GM12874 (cell line): ENCODE measurements around the gene RMRP.

Experiments used
- CTCF ChIP-seq: IDR thresholded peaks from 2 replicates; pipeline ENCODE4 v1.5.1; 2011; ENCODE audit warnings: low read depth, mild to moderate bottlenecking, control low read depth, low read length, moderate library complexity; ENCODE audit not compliant: insufficient read depth

Gene RMRP

GRCh38 chr9:35657546-35658136 is at the start of gene RMRP:
TSS of gene RMRP (minus strand) at chr9:35658019.
- TF ChIP-seq CTCF = 0 out of 2 replicates have a peak, but pooled peaks have one; percentile 15

DNA sequence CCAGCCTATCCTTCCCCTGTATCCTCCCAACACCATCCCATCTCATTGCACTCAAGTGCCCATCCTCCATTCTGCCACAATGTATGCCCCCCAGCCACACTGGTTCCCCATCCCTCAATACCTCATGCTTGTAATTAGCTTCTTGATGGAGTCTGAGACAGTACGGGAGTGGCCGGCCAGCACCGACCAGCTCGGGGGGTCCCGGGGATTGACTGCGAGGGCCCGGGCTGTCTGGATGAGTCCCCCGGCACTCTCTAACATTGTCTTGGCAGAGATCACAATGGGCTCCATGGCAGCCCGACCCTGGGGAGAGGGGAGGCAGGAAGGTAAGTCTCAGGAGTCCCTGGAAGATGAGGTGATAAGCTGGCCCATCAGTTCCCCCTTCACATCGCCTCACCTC is 49.1 kb upstream of the RMRP start:
- TF ChIP-seq CTCF = no peak

DNA sequence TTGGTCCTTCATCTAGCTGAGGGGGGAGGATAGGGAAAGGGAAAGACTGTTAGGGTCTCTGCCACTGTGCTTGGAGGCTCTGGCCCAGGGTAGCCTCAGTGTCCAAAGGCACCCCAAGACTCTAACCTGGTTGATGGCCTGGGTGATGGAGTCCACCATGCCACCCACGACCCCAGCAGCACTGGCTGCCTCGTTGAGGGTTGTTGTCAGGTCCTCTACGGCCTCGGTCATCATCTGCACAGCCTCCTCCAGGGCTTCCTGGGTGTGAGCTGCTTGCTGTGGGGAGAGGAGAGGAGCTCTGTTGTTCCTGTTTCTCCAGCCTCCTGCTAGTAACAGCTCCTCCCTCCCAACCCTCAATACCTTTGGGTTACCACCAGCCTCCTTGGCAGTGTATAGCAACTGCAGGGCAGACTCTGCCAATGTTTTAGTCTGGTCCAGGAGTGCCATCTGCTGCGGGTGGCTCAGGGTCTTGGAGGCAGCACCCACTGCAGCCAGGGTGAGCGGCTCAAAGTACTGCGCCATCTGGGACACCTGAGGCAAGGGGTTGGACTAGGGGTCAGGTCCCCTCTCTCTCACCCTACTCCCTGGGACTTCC is 48.1 kb upstream of the RMRP start:
- no peak for TF ChIP-seq CTCF

DNA sequence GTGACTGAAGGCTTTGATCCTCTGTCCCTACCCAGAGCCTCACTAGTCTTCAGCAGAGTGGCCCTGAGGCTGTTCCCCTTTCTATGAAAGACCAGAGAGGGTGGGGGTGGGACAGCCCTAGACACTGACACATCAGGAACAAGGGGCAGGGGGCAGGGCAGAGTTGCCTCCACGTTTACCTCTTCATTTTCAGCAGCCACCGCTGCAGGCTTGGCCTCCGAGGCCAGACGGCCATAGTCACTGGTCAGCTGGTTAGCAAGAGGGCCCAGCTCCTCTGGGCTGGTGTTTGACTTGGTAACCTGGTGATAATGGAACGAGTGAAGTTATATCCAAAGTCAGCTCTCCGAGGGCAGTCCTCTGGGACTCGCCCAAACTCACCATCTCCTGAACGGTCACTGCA is 47.6 kb upstream of the RMRP start:
- no peak for TF ChIP-seq CTCF

GRCh38 chr9:35703906-35704672 is 46.3 kb upstream of the RMRP start:
- TF ChIP-seq CTCF = no peak

DNA sequence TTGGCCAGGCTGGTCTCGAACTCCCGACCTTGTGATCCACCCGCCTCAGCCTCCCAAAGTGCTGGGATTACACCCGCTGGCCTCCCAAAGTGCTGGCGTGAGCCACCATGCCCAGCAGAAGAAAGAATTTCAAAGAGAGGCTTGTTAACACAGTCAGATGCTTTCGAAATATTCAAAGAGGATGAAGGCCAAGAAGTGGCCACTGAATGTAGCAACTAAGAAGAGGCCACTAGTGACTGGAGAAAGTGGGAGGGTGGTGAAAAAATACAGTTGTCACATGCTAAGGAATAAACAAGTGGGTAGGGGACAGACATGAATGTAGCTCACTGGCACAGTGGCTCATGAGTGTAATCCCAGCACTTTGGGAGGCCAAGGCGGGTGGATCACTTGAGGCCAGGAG is 44.9 kb upstream of the RMRP start:
- TF ChIP-seq CTCF = no peak

GRCh38 chr9:35700942-35701341 is 43.1 kb upstream of the RMRP start:
- no peak for TF ChIP-seq CTCF
